BLaER1 treated with 17β-estradiol and CSF1 and Interleukin-3, amounts not matched to agents 10 nM and 100 nM (cell line): ENCODE measurements around the gene RMDN3.
A peak's percentile ranks its signal among the peaks of the same experiment; 100 is the strongest.

Experiments
- H3K27ac ChIP-seq, 11 experiments: shearing (Covaris generic); formaldehyde crosslinking; 2 replicates each; pipeline ENCODE4 v1.8.1; 2022
- H3K27me3 ChIP-seq, 11 experiments: shearing (Covaris generic); formaldehyde crosslinking; 2 replicates each; pipeline ENCODE4 v1.8.1; 2022
- H3K36me3 ChIP-seq, 11 experiments: shearing (Covaris generic); formaldehyde crosslinking; 2 replicates each; pipeline ENCODE4 v1.8.1; 2022
- H3K4me1 ChIP-seq, 10 experiments: shearing (Covaris generic); formaldehyde crosslinking; 2 replicates each; pipeline ENCODE4 v1.8.1; 2022
- H3K4me2 ChIP-seq, 11 experiments: shearing (Covaris generic); formaldehyde crosslinking; 2 replicates each; pipeline ENCODE4 v1.8.1; 2022
- H3K4me3 ChIP-seq, 10 experiments: shearing (Covaris generic); formaldehyde crosslinking; 2 replicates each; pipeline ENCODE4 v1.8.1; 2022
- H3K9ac ChIP-seq, 11 experiments: shearing (Covaris generic); formaldehyde crosslinking; 2 replicates each; pipeline ENCODE4 v1.8.1; 2022
- H3K9me3 ChIP-seq, 11 experiments: shearing (Covaris generic); formaldehyde crosslinking; replicated peaks in 1 of 11; 2 replicates each; pipeline ENCODE4 v1.8.1; 2022
- H4K20me1 ChIP-seq, 11 experiments: shearing (Covaris generic); formaldehyde crosslinking; 2 replicates each; pipeline ENCODE4 v1.8.1; 2022
- Cebpa-rat ChIP-seq, 11 experiments: shearing (Covaris generic); IDR thresholded peaks; 2 replicates each; pipeline ENCODE4 v1.8.1; 2022

The RMDN3 gene, protein sequence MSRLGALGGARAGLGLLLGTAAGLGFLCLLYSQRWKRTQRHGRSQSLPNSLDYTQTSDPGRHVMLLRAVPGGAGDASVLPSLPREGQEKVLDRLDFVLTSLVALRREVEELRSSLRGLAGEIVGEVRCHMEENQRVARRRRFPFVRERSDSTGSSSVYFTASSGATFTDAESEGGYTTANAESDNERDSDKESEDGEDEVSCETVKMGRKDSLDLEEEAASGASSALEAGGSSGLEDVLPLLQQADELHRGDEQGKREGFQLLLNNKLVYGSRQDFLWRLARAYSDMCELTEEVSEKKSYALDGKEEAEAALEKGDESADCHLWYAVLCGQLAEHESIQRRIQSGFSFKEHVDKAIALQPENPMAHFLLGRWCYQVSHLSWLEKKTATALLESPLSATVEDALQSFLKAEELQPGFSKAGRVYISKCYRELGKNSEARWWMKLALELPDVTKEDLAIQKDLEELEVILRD

DNA sequence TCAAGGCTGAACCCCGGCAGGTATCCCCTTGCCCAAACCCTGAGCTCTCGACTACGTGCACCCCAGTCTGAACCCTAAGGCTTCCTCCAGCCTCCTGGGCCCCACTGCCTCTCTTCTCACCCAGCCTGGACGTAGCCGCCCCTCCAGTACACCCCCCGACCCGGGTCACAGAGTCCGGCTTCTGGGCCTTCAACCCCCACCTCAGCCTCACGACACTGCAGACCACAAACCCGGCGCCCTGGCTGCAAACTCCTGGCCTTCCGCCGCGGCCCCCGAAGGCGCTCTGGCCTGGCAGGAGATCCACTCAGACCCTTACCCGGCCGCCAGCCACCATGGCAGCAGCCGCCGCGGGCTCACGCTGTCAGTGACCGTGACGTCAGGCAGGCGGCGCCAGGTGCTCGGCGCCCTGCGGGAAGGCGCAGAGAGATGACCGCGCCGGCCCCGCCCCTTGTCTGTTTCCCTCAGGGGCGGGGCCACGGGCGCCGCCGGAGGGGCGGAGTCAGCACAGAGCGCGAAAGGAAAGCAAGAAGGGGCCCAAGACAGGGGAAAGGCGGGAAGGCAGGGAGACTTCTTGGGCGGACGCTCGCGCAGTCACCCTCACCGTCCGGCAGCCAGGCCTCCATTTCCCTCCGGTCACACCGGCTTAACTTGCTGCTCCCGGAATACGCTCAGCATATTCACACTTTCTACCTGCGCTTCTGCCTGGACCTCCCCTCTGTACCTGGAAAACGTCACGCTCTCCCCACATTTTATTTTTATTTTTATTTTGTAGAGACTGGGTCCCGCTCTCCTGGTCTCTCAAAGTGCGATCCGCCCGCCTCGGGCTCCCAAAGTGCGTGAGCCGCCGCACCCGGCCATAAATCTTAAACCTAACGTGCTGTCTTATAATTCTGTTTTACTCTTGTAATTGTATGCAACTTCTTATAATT lies at the start of gene RMDN3:
TSS of gene RMDN3 (minus strand) at position 372 of the 929 bp plus-strand sequence. CDS start 471 bp downstream, outside the sequence.
- H3K27me3 ChIP-seq, result no peaks in the 10 kb centered on the region
- peak within 1 kb of the TSS; percentile 82 to 93 (median 87) for H3K9ac ChIP-seq
- peak within 1 kb of the TSS; percentile 75 to 98 (median 95) for H3K4me2 ChIP-seq
- H3K4me3 ChIP-seq, result peak within 1 kb of the TSS; percentile 79 to 99 (median 96)
- no peak for TF ChIP-seq Cebpa-rat (IDR thresholded peaks at IDR 0.05)
- H3K27ac ChIP-seq, result peak within 1 kb of the TSS; percentile 63 to 95 (median 90); a peak in 21 of 22 replicates
- H3K9me3 ChIP-seq, result no peaks in the 10 kb centered on the region
- peaks cover 19 to 35% (median 29%) of the 10 kb centered on the region in 11 experiments for H3K36me3 ChIP-seq
- H3K4me1 ChIP-seq, result peaks cover 16 to 53% (median 40%) of the 10 kb centered on the region in 10 experiments
- H4K20me1 ChIP-seq, result peaks cover 0 to 26% (median 0%) of the 10 kb centered on the region in 11 experiments; a peak in 7 of 22 replicates

DNA sequence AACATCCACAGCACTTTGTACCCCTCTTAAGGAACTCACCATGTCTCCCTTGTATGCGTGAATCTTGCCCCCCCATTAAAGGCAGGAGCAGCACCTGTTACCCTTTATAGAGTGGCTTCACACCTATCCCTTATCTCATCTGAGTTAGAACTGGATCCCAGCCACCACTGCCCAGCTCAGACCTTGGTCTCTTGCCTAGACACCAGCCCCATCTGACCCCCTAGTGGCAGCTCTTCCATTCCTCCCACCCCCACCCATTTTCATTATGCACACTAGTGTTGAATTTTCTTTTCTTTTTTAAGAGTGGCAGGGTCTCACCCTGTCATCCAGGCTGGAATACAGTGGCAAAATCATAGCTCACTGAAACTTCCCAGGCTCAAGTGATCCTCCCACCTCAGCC lies 48.6 kb upstream of the RMDN3 start:
- H3K27me3 ChIP-seq, result no peaks in the 10 kb centered on the region

GRCh38 chr15:40803076-40803475 lies 48.0 kb upstream of the RMDN3 start:
- H3K4me3 ChIP-seq, result no peak overlapping the region
- peaks cover 4 to 48% (median 18%) of the 10 kb centered on the region in 11 experiments; a peak in 17 of 22 replicates for H3K36me3 ChIP-seq
- no peak overlapping the region for H3K4me2 ChIP-seq
- no peaks in the 10 kb centered on the region for H3K9me3 ChIP-seq
- peaks cover 19 to 39% (median 25%) of the 10 kb centered on the region in 10 experiments for H3K4me1 ChIP-seq
- no peak overlapping the region for H3K9ac ChIP-seq
- no peaks in the 10 kb centered on the region for H3K27me3 ChIP-seq
- H4K20me1 ChIP-seq, result peaks cover 0 to 15% (median 4%) of the 10 kb centered on the region in 11 experiments; a peak in 7 of 22 replicates
- TF ChIP-seq Cebpa-rat (IDR thresholded peaks at IDR 0.05), result no peak
- H3K27ac ChIP-seq, result no peak overlapping the region

More for the DNA sequence above, 48.6 kb upstream of the RMDN3 start:
- Histone ChIP-seq H3K9me3 (no peaks in the 10 kb centered on the region), H3K9ac (no peak overlapping the region), H3K27ac (no peak overlapping the region), H3K4me2 (no peak overlapping the region), H3K4me1 (peaks cover 26 to 45% (median 31%) of the 10 kb centered on the region in 10 experiments), H3K4me3 (no peak overlapping the region), H3K36me3 (peaks cover 2 to 43% (median 14%) of the 10 kb centered on the region in 11 experiments; a peak in 17 of 22 replicates), H4K20me1 (peaks cover 0 to 15% (median 6%) of the 10 kb centered on the region in 11 experiments; a peak in 7 of 22 replicates)
- TF ChIP-seq Cebpa-rat (IDR thresholded peaks at IDR 0.05), result no peak

GRCh38 chr15:40799523-40799922 lies 44.5 kb upstream of the RMDN3 start:
- Histone ChIP-seq H4K20me1 (peaks cover 0 to 32% (median 6%) of the 10 kb centered on the region in 11 experiments; a peak in 9 of 22 replicates), H3K4me1 (peaks cover 6 to 40% (median 29%) of the 10 kb centered on the region in 10 experiments; a peak in 18 of 20 replicates), H3K27ac (no peak overlapping the region), H3K9me3 (no peaks in the 10 kb centered on the region), H3K4me3 (no peak overlapping the region), H3K36me3 (peaks cover 4 to 49% (median 18%) of the 10 kb centered on the region in 11 experiments; a peak in 17 of 22 replicates), H3K27me3 (no peaks in the 10 kb centered on the region), H3K9ac (no peak overlapping the region), H3K4me2 (no peak overlapping the region)
- no peak for TF ChIP-seq Cebpa-rat (IDR thresholded peaks at IDR 0.05)

- no peak overlapping the region for H3K4me3 ChIP-seq
- H3K27ac ChIP-seq, result peak overlapping the region in 3 of 11 experiments; percentile 40 to 54 (median 41); a peak in 5 of 22 replicates
- no peak overlapping the region for H3K9ac ChIP-seq
- H3K9me3 ChIP-seq, result no peaks in the 10 kb centered on the region
- no peaks in the 10 kb centered on the region for H3K27me3 ChIP-seq
- H3K36me3 ChIP-seq, result peaks cover under 1 to 38% (median 16%) of the 10 kb centered on the region in 11 experiments; a peak in 11 of 22 replicates
- peaks cover 0 to 56% (median 14%) of the 10 kb centered on the region in 11 experiments; a peak in 10 of 22 replicates for H4K20me1 ChIP-seq
- H3K4me1 ChIP-seq, result peaks cover 6 to 52% (median 34%) of the 10 kb centered on the region in 10 experiments; a peak in 18 of 20 replicates
- peak overlapping the region in 5 of 11 experiments; percentile 4 to 84 (median 66); a peak in 7 of 22 replicates for H3K4me2 ChIP-seq
- no peak for TF ChIP-seq Cebpa-rat (IDR thresholded peaks at IDR 0.05)
Observed at GRCh38 chr15:40796512-40796911, 41.5 kb upstream of the RMDN3 start.

DNA sequence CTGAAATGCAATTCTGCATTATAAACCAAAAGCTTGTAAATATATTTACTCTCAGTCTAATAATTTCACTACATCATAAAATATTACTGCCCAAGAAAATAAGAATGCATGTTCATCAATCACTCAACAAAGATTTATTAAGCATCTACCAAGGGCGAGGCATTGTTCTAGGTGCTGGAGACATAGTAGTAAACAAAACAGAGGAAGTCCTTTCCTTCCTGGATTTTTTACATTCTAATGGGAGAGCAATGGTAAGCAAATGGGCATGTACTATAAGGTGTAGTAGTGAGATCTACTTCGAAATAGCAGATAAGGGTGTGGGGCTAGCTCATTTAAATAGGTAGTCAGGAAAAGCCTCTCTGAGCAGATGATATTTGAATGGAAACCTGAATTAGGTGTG lies 41.0 kb upstream of the RMDN3 start:
- no peak for TF ChIP-seq Cebpa-rat (IDR thresholded peaks at IDR 0.05)
- H3K27ac ChIP-seq, result peak overlapping the region in 2 of 11 experiments; percentile 41 to 54; a peak in 2 of 22 replicates
- peak overlapping the region in 4 of 11 experiments; percentile 62 to 84 (median 74); a peak in 7 of 22 replicates for H3K4me2 ChIP-seq

DNA sequence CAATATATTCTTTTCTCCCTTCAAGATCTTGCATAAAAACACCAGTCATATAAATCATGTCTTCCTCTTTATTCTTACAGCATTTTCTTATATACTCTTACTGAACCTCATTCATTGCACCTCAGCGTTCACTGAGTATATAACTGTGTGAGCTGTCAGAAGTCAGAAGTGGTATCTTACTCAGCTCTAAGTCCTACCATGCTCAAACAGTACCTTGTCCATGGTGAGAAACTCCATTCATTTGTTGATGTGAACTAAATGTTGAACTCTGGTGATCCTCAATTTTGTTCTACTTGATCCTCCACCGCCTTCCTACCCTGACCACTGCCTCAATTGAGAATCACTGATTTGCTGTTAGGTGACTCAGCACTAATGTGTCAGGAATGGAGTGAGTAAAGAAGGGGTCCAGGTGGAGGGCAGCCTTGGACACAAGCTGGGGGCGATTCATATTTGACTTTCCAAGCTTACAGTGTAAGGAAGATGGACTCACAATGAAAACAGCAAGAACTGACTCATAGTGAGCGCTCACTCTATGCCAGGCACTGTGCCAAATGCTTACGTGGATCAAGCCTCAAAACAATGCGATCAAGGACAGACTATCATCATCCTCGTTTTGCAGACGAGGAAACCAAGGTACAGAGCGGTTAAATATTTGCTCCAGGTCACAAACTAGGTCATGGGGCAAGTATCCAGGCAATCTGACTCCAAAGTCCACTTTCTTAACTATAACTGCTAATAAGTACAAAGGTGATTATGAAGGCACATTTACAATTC lies 38.3 kb upstream of the RMDN3 start:
- Histone ChIP-seq H3K9me3 (no peaks in the 10 kb centered on the region), H3K4me3 (no peak overlapping the region), H3K27me3 (no peaks in the 10 kb centered on the region), H3K4me1 (peaks cover 26 to 76% (median 51%) of the 10 kb centered on the region in 10 experiments), H4K20me1 (peaks cover 0 to 76% (median 24%) of the 10 kb centered on the region in 11 experiments; a peak in 15 of 22 replicates), H3K4me2 (peak overlapping the region in 4 of 11 experiments; percentile 15 to 84 (median 56); a peak in 4 of 22 replicates), H3K36me3 (peaks cover 4 to 39% (median 16%) of the 10 kb centered on the region in 11 experiments; a peak in 14 of 22 replicates), H3K27ac (peak overlapping the region in 2 of 11 experiments; percentile 2 to 13; a peak in 1 of 22 replicates), H3K9ac (no peak overlapping the region)
- TF ChIP-seq Cebpa-rat (IDR thresholded peaks at IDR 0.05), result no peak

More for the DNA sequence above, 41.0 kb upstream of the RMDN3 start:
- H3K4me3 ChIP-seq, result no peak overlapping the region
- H3K36me3 ChIP-seq, result peaks cover 4 to 40% (median 20%) of the 10 kb centered on the region in 11 experiments; a peak in 15 of 22 replicates
- peaks cover 0 to 61% (median 16%) of the 10 kb centered on the region in 11 experiments; a peak in 10 of 22 replicates for H4K20me1 ChIP-seq
- no peaks in the 10 kb centered on the region for H3K9me3 ChIP-seq
- no peaks in the 10 kb centered on the region for H3K27me3 ChIP-seq
- peaks cover 6 to 52% (median 34%) of the 10 kb centered on the region in 10 experiments; a peak in 18 of 20 replicates for H3K4me1 ChIP-seq
- H3K9ac ChIP-seq, result no peak overlapping the region
